Occipital lobe (tissue), 3 donors: ENCODE results near the gene ST7L. TPM values are rescaled to one million over a fixed set of nuclear protein-coding genes. Genes with fewer than 3 reads are reported as not detected.
"Not testable (repeated sequence)": the region's sequence is repeated elsewhere in the genome, so short reads cannot be mapped to it uniquely, and the experiment has no call there.

Source experiments
- DNase-seq: peaks from one replicate; lab custom pipeline; 2025; lab: John Stamatoyannopoulos, UW
- small RNA-seq: library from RNA; depleted of rRNA; stranded (forward); fragments of <200 nt; gene quantifications from one replicate; pipeline ENCODE3, GENCODE V24; 2014
- total RNA-seq: library from RNA; depleted of rRNA; stranded (reverse); fragments of >200 nt; gene quantifications from one replicate; pipeline ENCODE4 v1.2.3, GENCODE V29; 2014

The ST7L gene
- total RNA-seq, 1 donor from 2014 or later = 42.6 TPM

GRCh38 chr1:112496290-112496689, 122.7 kb downstream of the ST7L start:
- no peak for DNase-seq

GRCh38 chr1:112493351-112493750, 125.6 kb downstream of the ST7L start:
- DNase-seq = no peak

DNA sequence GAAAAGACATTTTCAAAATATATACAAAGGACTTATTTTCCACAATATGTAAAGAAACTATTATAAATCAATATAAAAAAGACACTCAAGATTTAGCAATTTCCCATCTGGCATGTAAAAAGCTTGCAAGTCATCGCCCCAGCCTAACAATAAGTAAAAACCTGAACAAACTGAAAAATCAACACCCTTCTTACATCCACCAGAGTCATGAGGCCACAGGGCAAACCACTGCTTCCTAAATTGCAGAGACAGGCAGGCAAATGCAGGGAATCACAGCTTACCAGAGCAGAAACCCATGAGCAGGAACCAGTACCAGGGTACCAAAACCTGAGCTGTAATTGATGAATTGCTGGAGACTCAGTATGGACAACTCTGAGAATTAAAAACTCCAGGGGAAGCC, 126.9 kb downstream of the ST7L start:
- DNase-seq = no peak

DNA sequence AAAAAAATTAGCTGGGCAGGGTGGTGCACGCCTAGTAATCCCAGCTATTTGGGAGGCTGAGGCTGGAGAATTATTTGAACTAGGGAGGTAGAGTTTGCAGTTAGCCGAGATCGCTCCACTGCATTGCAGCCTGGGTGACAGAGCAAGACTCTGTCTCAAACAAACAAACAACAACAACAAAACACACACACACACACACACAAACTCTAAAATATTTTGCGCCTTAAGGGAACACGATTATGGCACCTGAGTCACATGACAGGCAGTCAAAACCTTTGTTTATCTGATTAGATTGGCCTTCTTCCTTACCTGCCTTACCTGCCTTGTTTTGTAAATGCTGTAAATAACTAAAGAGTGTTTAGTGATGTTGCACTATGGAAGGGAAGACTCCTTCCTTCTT, 130.8 kb downstream of the ST7L start:
- DNase-seq = no peak

DNA sequence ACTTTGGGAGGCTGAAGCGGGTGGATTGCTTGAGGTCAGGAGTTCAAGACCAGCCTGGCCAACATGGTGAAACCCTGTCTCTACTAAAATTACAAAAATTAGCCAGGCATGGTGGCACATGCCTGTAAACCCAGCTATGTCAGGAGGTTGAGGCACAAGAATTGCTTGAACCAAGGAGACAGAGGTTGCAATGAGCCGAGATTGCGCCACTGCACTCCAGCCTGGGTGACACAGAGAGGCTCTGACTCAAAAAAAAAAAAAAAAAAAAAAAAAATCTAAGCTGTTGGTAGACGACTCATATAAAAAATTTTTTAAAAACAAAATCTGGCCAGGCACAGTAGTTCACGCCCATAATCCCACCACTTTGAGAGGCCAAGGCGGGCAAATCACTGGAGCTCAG, 131.3 kb downstream of the ST7L start:
- not testable (repeated sequence) for DNase-seq

GRCh38 chr1:112486063-112486462, 132.9 kb downstream of the ST7L start:
- DNase-seq = not testable (repeated sequence)

GRCh38 chr1:112478314-112478713, 140.6 kb downstream of the ST7L start:
- no peak for DNase-seq

- DNase-seq = no peak
Observed at GRCh38 chr1:112477550-112477949, 141.4 kb downstream of the ST7L start.

Small RNA genes lying within 50 kb of the gene (small RNA-seq; reads per million reads assigned to genes)
- not detected for gene RNU7-70P

Other genes starting within 250 kb of the ST7L start
- gene CTTNBP2NL, start 222.9 kb downstream of the ST7L start, total RNA-seq = 23.9 TPM
- 2.8 TPM for gene WNT2B, start 110.2 kb downstream of the ST7L start, total RNA-seq
- gene CAPZA1, start 691 bp upstream of the ST7L start, total RNA-seq = 83.3 TPM
- 3.7 TPM for gene MOV10, start 55.5 kb upstream of the ST7L start, total RNA-seq
- 37.6 TPM for gene RHOC, start 88.0 kb upstream of the ST7L start, total RNA-seq
- 4.4 TPM for gene PPM1J, start 96.2 kb upstream of the ST7L start, total RNA-seq